Activated CD8-positive, alpha-beta memory T cell treated with anti-CD3 and anti-CD28 coated beads for 48 hours (primary cell): Measurements from ENCODE around the gene ADGRL1.

Experiments used
- DNase-seq, 3 experiments: peaks; one replicate each; pipeline ENCODE4 v3.0.0-alpha.2; 2020; ENCODE audit warnings: low read depth in 2 of 3, low spot score in 2 of 3

ADGRL1 gene

GRCh38 chr19:14113762-14114414 lies 92.1 kb downstream of the ADGRL1 start:
- DNase-seq: peak in 2 of 3 experiments; percentile 15 to 33

GRCh38 chr19:14112809-14113385 lies 93.1 kb downstream of the ADGRL1 start:
- no peak for DNase-seq

GRCh38 chr19:14112051-14112808 lies 93.7 kb downstream of the ADGRL1 start:
- no peak for DNase-seq

GRCh38 chr19:14111486-14111885 lies 94.5 kb downstream of the ADGRL1 start:
- no peak for DNase-seq

- no peak for DNase-seq
Measured at GRCh38 chr19:14110650-14111049, 95.3 kb downstream of the ADGRL1 start.

GRCh38 chr19:14107581-14108461 lies 98.1 kb downstream of the ADGRL1 start:
- DNase-seq: no peak

GRCh38 chr19:14106840-14107239 lies 99.1 kb downstream of the ADGRL1 start:
- no peak for DNase-seq

DNA sequence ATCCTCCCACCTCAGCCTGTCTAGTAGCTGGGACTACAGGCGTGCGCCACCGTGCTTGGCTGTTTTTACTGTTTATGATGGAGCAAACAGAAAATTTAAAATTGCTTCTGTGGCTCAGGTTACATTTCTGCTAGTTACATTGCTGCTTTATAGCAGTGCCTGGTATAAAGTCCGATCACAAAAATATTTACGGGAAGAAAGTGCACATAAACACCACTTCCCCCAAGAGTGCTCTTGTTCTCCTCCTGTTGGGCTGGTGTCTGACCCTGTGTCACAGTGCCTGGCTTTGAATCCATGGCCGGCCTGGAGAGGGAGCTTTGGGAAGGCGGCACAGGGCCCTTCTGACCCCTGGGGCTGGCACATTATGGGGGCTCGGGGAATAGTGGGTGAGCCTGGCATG lies 100.3 kb downstream of the ADGRL1 start:
- no peak for DNase-seq

- no peak for DNase-seq
Measured at GRCh38 chr19:14103310-14103709, 102.7 kb downstream of the ADGRL1 start.

DNA sequence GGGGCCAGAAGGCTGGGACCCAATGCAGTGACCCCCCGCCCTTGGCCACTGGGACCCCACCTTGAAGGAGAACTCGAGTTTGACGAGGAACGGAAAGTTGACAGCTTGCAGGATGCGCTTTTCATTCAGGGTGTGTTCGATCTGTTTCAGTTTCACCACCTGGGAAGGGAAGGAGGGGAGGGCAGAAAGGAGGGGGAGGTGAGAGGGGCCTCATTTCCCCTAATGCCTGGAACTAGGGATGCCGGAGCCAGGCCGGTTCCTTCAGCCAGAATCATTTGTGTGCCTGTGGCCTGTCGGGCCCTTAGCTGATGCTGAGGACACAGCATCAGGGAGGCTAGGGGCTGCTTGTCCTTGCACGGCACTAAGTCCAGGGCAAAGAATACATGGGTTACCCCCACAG lies 103.2 kb downstream of the ADGRL1 start:
- no peak for DNase-seq

GRCh38 chr19:14102102-14102696 lies 103.8 kb downstream of the ADGRL1 start:
- no peak for DNase-seq

DNA sequence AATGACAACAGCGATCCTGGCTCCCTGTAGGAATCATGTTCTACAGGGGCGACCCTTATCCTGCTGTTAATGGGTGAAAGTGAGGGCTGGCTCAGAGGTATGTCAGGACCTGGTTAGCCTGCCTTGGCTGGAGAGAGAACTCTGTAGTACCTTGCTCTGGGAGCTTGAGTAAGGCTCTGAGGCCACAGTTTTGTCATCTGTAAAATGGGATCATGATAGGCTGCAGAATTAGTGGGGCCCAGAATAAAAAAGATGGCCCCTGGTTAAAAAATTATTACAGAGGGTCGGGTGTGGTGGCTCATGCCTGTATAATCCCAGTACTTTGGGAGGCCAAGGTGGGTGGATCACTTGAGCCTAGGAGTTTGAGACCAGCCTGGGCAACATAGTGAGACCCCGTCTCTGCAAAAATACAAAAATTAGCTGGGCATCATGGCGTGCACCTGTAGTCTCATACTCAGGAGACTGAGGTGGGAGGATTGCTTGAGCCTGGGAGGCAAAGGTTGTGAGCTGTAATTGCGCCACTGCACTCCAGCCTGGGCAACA lies 104.9 kb downstream of the ADGRL1 start:
- DNase-seq: no peak
